Endothelial cell (in vitro differentiated cells): Measurements from ENCODE around the gene CLEC20A. TPM values are rescaled to one million over a fixed set of nuclear protein-coding genes. Genes with fewer than 3 reads are reported as not detected.
A peak's percentile ranks its signal among the peaks of the same experiment; 100 is the strongest.

Experiments
- DNase-seq: peaks from one replicate; pipeline ENCODE4 v3.0.0; 2021; ENCODE audit warnings: low spot score
- H3K27ac Mint-ChIP-seq: one replicate; pipeline ENCODE4 v1.8.0; 2021; ENCODE audit warnings: mixed read lengths, inconsistent platforms; ENCODE audit not compliant: unreplicated experiment
- H3K27me3 Mint-ChIP-seq: one replicate; pipeline ENCODE4 v1.8.0; 2021; ENCODE audit warnings: mild to moderate bottlenecking, moderate library complexity, mixed read lengths, inconsistent platforms; ENCODE audit not compliant: unreplicated experiment
- H3K36me3 Mint-ChIP-seq: one replicate; pipeline ENCODE4 v1.8.0; 2021; ENCODE audit warnings: mild to moderate bottlenecking, low read depth, mixed read lengths, inconsistent platforms; ENCODE audit not compliant: unreplicated experiment
- H3K4me1 Mint-ChIP-seq: one replicate; pipeline ENCODE4 v1.8.0; 2021; ENCODE audit warnings: mild to moderate bottlenecking, mixed read lengths, inconsistent platforms; ENCODE audit not compliant: unreplicated experiment
- H3K4me3 Mint-ChIP-seq: one replicate; pipeline ENCODE4 v1.8.0; 2021; ENCODE audit warnings: mild to moderate bottlenecking, mixed read lengths, inconsistent platforms; ENCODE audit not compliant: unreplicated experiment
- H3K9me3 Mint-ChIP-seq: one replicate; pipeline ENCODE4 v1.8.0; 2021; ENCODE audit warnings: mixed read lengths, inconsistent platforms; ENCODE audit not compliant: unreplicated experiment
- CTCF ChIP-seq: fragments of 200-600 bp; sonication (generic); IDR thresholded peaks from one replicate; pipeline ENCODE4 v1.5.0; 2021; ENCODE audit warnings: antibody characterized with exemption; ENCODE audit not compliant: unreplicated experiment
- total RNA-seq: library from RNA; stranded (reverse); fragmentation: NEBNext Ultra II Directional; extraction: Animal tissue kit (Norgen Biotek cat#: 25700); gene quantifications from one replicate; pipeline ENCODE4 v1.2.1, GENCODE V29; 2021; ENCODE audit not compliant: unreplicated experiment

CLEC20A gene
- total RNA-seq, 1 donor from 2014 or later = not detected

- Mint-ChIP-seq H3K9me3 (no peaks in the 10 kb centered on the region), H3K27ac (no peak overlapping the region), H3K36me3 (no peaks in the 10 kb centered on the region), H3K4me3 (no peak overlapping the region), H3K27me3 (peaks cover 3% of the 10 kb centered on the region), H3K4me1 (no peaks in the 10 kb centered on the region)
- TF ChIP-seq CTCF = no peak
- DNase-seq = no peak
Measured at GRCh38 chr1:178530037-178530402, 33.3 kb upstream of the CLEC20A start.

GRCh38 chr1:178529364-178530036 lies 32.7 kb upstream of the CLEC20A start:
- DNase-seq = no peak
- no peak for TF ChIP-seq CTCF
- H3K9me3 Mint-ChIP-seq = no peaks in the 10 kb centered on the region
- no peak overlapping the region for H3K27ac Mint-ChIP-seq
- peaks cover 3% of the 10 kb centered on the region for H3K27me3 Mint-ChIP-seq
- H3K4me1 Mint-ChIP-seq = no peaks in the 10 kb centered on the region
- H3K4me3 Mint-ChIP-seq = peak overlapping the region; percentile 18
- H3K36me3 Mint-ChIP-seq = no peaks in the 10 kb centered on the region

GRCh38 chr1:178528953-178529335 lies 32.2 kb upstream of the CLEC20A start:
- no peak overlapping the region for H3K4me3 Mint-ChIP-seq
- H3K27ac Mint-ChIP-seq = no peak overlapping the region
- H3K9me3 Mint-ChIP-seq = no peaks in the 10 kb centered on the region
- H3K36me3 Mint-ChIP-seq = no peaks in the 10 kb centered on the region
- no peak for TF ChIP-seq CTCF
- peaks cover 3% of the 10 kb centered on the region for H3K27me3 Mint-ChIP-seq
- no peak for DNase-seq
- H3K4me1 Mint-ChIP-seq = no peaks in the 10 kb centered on the region

- no peaks in the 10 kb centered on the region for H3K4me1 Mint-ChIP-seq
Measured at GRCh38 chr1:178528228-178528952, 31.6 kb upstream of the CLEC20A start.

More at GRCh38 chr1:178528228-178528952, 31.6 kb upstream of the CLEC20A start:
- Mint-ChIP-seq H3K36me3 (no peaks in the 10 kb centered on the region), H3K9me3 (no peaks in the 10 kb centered on the region), H3K27me3 (peaks cover 3% of the 10 kb centered on the region), H3K27ac (no peak overlapping the region), H3K4me3 (no peak overlapping the region)
- no peak for TF ChIP-seq CTCF
- DNase-seq = no peak
